GM23338 (cell line): ENCODE measurements around the gene VSTM5. TPM values are rescaled to one million over a fixed set of nuclear protein-coding genes. Genes with fewer than 3 reads are reported as not detected.

ENCODE experiments used
- ATAC-seq: fragments of 200-7000 bp; cut with Tn5 transposase; 3 replicates; pipeline ENCODE4 v1.9.1; 2020
- DNase-seq: peaks from one replicate; pipeline ENCODE4 v3.0.0-alpha.2; 2015; ENCODE audit warnings: low spot score
- H2AFZ ChIP-seq: fragments of 200-600 bp; sonication (generic); 2 replicates; pipeline ENCODE4 v1.8.0; 2016; ENCODE audit warnings: antibody characterized with exemption, mild to moderate bottlenecking, moderate library complexity
- H3F3A ChIP-seq: fragments of 200-600 bp; sonication (generic); replicated peaks from 2 replicates; pipeline ENCODE4 v1.8.0; 2017; ENCODE audit warnings: antibody characterized with exemption, mixed run types, low read depth
- H3K27ac ChIP-seq: fragments of 200-600 bp; sonication (generic); 2 replicates; pipeline ENCODE4 v1.6.1; 2016; ENCODE audit warnings: low read depth
- H3K27me3 ChIP-seq: fragments of 200-600 bp; sonication (generic); 2 replicates; pipeline ENCODE4 v1.8.0; 2016; ENCODE audit warnings: mild to moderate bottlenecking, mixed run types, moderate library complexity; ENCODE audit not compliant: insufficient read depth
- H3K36me3 ChIP-seq: fragments of 200-600 bp; sonication (generic); 2 replicates; pipeline ENCODE4 v1.8.0; 2016; ENCODE audit warnings: mild to moderate bottlenecking; ENCODE audit not compliant: insufficient read depth
- H3K4me1 ChIP-seq: fragments of 200-600 bp; sonication (generic); 2 replicates; pipeline ENCODE4 v1.8.0; 2016; ENCODE audit warnings: mild to moderate bottlenecking, moderate library complexity; ENCODE audit not compliant: insufficient read depth
- H3K4me2 ChIP-seq: fragments of 200-600 bp; sonication (generic); 2 replicates; pipeline ENCODE4 v1.7.1; 2017; ENCODE audit warnings: mixed run types
- H3K4me3 ChIP-seq: fragments of 200-600 bp; sonication (generic); 2 replicates; pipeline ENCODE4 v1.6.1; 2016; ENCODE audit warnings: mixed run types
- H3K79me2 ChIP-seq: fragments of 200-600 bp; sonication (generic); replicated peaks from 2 replicates; pipeline ENCODE4 v1.8.0; 2017; ENCODE audit warnings: mild to moderate bottlenecking; ENCODE audit not compliant: insufficient read depth
- H3K9me2 ChIP-seq: fragments of 200-600 bp; sonication (generic); 2 replicates; pipeline ENCODE4 v1.8.0; 2017; ENCODE audit not compliant: insufficient read depth
- H4K20me1 ChIP-seq: fragments of 200-600 bp; sonication (generic); replicated peaks from 2 replicates; pipeline ENCODE4 v1.8.0; 2017; ENCODE audit warnings: mild to moderate bottlenecking; ENCODE audit not compliant: insufficient read depth
- H3K27ac Mint-ChIP-seq: 2 replicates; pipeline ENCODE4 v1.8.0; 2020; ENCODE audit warnings: inconsistent platforms, mild to moderate bottlenecking, moderate library complexity, mixed read lengths
- H3K27me3 Mint-ChIP-seq: 3 replicates; pipeline ENCODE4 v1.8.0; 2022; ENCODE audit warnings: low read depth, mild to moderate bottlenecking, moderate library complexity, mixed read lengths, inconsistent platforms; ENCODE audit not compliant: insufficient read depth, poor library complexity
- H3K36me3 Mint-ChIP-seq: 3 replicates; pipeline ENCODE4 v1.8.0; 2021; ENCODE audit warnings: low read depth, mild to moderate bottlenecking, inconsistent platforms, moderate library complexity, mixed read lengths
- H3K4me1 Mint-ChIP-seq: 3 replicates; pipeline ENCODE4 v1.8.0; 2020; ENCODE audit warnings: mild to moderate bottlenecking, inconsistent platforms, mixed read lengths
- H3K4me3 Mint-ChIP-seq: 3 replicates; pipeline ENCODE4 v1.8.0; 2021; ENCODE audit warnings: moderate library complexity, mild to moderate bottlenecking, inconsistent platforms, mixed read lengths
- H3K9me3 Mint-ChIP-seq: 3 replicates; pipeline ENCODE4 v1.8.0; 2020; ENCODE audit warnings: moderate library complexity, mild to moderate bottlenecking, inconsistent platforms, mixed read lengths
- CREB1 ChIP-seq: fragments of 250-450 bp; sonication (Bioruptor Pico); IDR thresholded peaks from 2 replicates; pipeline ENCODE4 v1.5.0; 2020; ENCODE audit warnings: low read depth, mild to moderate bottlenecking, moderate library complexity
- EZH2 ChIP-seq: fragments of 200-600 bp; sonication (generic); IDR thresholded peaks from one replicate; pipeline ENCODE4 v1.8.0; 2017; ENCODE audit warnings: antibody characterized with exemption, mild to moderate bottlenecking, low read depth; ENCODE audit not compliant: unreplicated experiment
- EZH2phosphoT487 ChIP-seq: fragments of 200-600 bp; sonication (generic); IDR thresholded peaks from one replicate; pipeline ENCODE4 v1.8.1; 2018; ENCODE audit warnings: antibody characterized with exemption; ENCODE audit not compliant: unreplicated experiment
- NANOG ChIP-seq: IDR thresholded peaks from 2 replicates; pipeline ENCODE4 v1.6.1; 2016; ENCODE audit warnings: antibody characterized with exemption, borderline replicate concordance
- POLR2AphosphoS5 ChIP-seq: IDR thresholded peaks from 2 replicates; pipeline ENCODE4 v1.6.1; 2016; ENCODE audit warnings: antibody characterized with exemption, low read depth
- STAT1 ChIP-seq: IDR thresholded peaks from one replicate; pipeline ENCODE4 v1.6.1; 2016; ENCODE audit warnings: antibody characterized with exemption; ENCODE audit not compliant: unreplicated experiment
- ZNF114 ChIP-seq: fragments of 250-450 bp; sonication (Bioruptor Pico); IDR thresholded peaks from 2 replicates; pipeline ENCODE4 v1.5.0; 2020; ENCODE audit warnings: mild to moderate bottlenecking, moderate library complexity
- ZNF331 ChIP-seq: fragments of 250-450 bp; sonication (Bioruptor Pico); IDR thresholded peaks from 2 replicates; pipeline ENCODE4 v1.5.0; 2020; ENCODE audit warnings: low read depth, mild to moderate bottlenecking, moderate library complexity
- polyA plus RNA-seq: library from polyadenylated mRNA; unstranded; fragments of >200 nt; fragmentation: Nextera tagmentation; extraction: Ambion mirVana; gene quantifications from 2 replicates; pipeline ENCODE4 v1.2.1, GENCODE V29; 2016
- total RNA-seq: library from RNA; depleted of rRNA; stranded (reverse); fragments of >200 nt; shearing (Covaris generic); gene quantifications from 2 replicates; pipeline ENCODE4 v1.2.3, GENCODE V29; 2014
- TF ChIP-seq, protein P1 (sequence below): IDR thresholded peaks from 2 replicates; pipeline ENCODE4 v1.6.1; 2016; ENCODE audit warnings: antibody characterized with exemption
- TF ChIP-seq, protein P2 (sequence below), 2 experiments: fragments of 200-600 bp in 1 of 2; sonication (generic) in 1 of 2; conservative IDR thresholded peaks; 2 replicates each; pipeline versions ENCODE4 v1.5.1 to v1.6.1; 2016 to 2017; ENCODE audit warnings: antibody characterized with exemption in 2 of 2, low read depth in 2 of 2, mild to moderate bottlenecking in 2 of 2, moderate library complexity in 1 of 2
- TF ChIP-seq, protein P3 (sequence below): fragments of 250-450 bp; sonication (Bioruptor Pico); IDR thresholded peaks from 2 replicates; pipeline ENCODE4 v1.5.0; 2020; ENCODE audit warnings: mild to moderate bottlenecking, moderate library complexity

The VSTM5 gene
- total and polyA plus RNA-seq, 2 experiments from 2014 or later, result 0.21 to 0.66 TPM

DNA sequence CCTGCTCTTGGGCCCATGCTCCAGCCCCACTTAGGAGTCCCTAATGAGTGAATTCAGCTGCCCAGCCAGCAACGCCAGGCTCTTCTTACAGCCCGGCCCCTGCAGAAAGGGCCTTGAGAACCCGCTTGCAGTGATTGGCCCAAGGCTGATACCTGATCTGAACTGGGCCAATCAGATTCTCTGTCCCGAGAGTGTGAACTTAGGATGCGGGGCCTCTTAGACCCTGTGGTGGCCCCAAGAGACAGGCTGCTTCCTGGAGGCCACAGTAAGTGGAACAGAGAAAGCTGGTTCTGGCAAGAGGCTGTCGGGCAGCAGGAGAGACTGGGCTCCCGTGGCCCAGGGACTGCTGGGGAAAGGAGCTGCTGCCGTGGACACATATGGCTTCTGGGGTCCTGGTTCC, 11.5 kb downstream of the VSTM5 start:
- no peaks in the 10 kb centered on the region for H3F3A ChIP-seq
- H3K9me2 ChIP-seq, result no peaks in the 10 kb centered on the region
- Mint-ChIP-seq H3K36me3 (no peaks in the 10 kb centered on the region), H3K4me1 (peaks cover 4% of the 10 kb centered on the region; the same call in 1 of the 3 replicates), H3K27me3 (peaks cover 8% of the 10 kb centered on the region), H3K9me3 (no peaks in the 10 kb centered on the region), H3K27ac (no peak overlapping the region), H3K4me3 (no peak overlapping the region)
- no peaks in the 10 kb centered on the region for H3K27me3 ChIP-seq
- no peak overlapping the region for H3K27ac ChIP-seq
- TF ChIP-seq POLR2AphosphoS5, result no peak
- no peak overlapping the region for H3K4me2 ChIP-seq
- ATAC-seq (peak; percentile 64), DNase-seq (peak; percentile 27)
- no peaks in the 10 kb centered on the region for H3K4me1 ChIP-seq
- no peak overlapping the region for H3K4me3 ChIP-seq
- peak overlapping the region; percentile 59; the same call in 1 of the 2 replicates for H2AFZ ChIP-seq
- no peaks in the 10 kb centered on the region for H3K79me2 ChIP-seq
- H4K20me1 ChIP-seq, result no peaks in the 10 kb centered on the region
- no peaks in the 10 kb centered on the region for H3K36me3 ChIP-seq

DNA sequence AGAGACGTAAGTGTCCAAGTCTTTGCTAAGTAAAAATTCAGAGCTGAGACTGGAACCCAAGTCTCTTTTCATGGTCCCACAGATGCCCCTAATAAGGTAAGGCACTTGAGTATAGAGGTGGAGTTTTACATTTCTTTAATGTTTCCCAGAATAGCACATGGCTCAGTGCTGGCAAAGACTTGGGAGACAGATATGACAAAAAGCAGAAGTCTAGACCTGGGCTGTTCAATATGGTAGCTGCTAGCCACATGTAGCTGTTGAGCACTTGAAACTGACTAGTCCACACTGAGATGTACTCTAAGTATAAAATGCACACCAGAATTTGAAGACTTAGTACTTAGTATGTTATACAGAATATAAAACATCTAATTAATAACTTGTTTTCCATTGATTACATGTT, 17.6 kb downstream of the VSTM5 start:
- Mint-ChIP-seq H3K4me1 (peaks cover 6% of the 10 kb centered on the region; the same call in 1 of the 3 replicates), H3K27ac (no peak overlapping the region), H3K9me3 (no peaks in the 10 kb centered on the region), H3K27me3 (peaks cover 2% of the 10 kb centered on the region), H3K4me3 (no peak overlapping the region), H3K36me3 (no peaks in the 10 kb centered on the region)
- Histone ChIP-seq H2AFZ (no peak overlapping the region), H3K4me3 (no peak overlapping the region), H3K9me2 (no peaks in the 10 kb centered on the region), H3K27me3 (no peaks in the 10 kb centered on the region), H3K79me2 (no peaks in the 10 kb centered on the region), H3K36me3 (no peaks in the 10 kb centered on the region), H3K4me1 (no peaks in the 10 kb centered on the region), H3K27ac (no peak overlapping the region), H4K20me1 (no peaks in the 10 kb centered on the region), H3K4me2 (no peak overlapping the region), H3F3A (no peaks in the 10 kb centered on the region)
- DNase-seq (no peak), ATAC-seq (no peak)
- TF ChIP-seq ZNF114 (CRISPR knock-in tag) (no peak), EZH2phosphoT487 (no peak), ZNF331 (CRISPR knock-in tag) (no peak), POLR2AphosphoS5 (no peak), CREB1 (CRISPR knock-in tag) (no peak), NANOG (no peak), EZH2 (no peak), STAT1 (no peak)
- TF ChIP-seq, protein P1, sequence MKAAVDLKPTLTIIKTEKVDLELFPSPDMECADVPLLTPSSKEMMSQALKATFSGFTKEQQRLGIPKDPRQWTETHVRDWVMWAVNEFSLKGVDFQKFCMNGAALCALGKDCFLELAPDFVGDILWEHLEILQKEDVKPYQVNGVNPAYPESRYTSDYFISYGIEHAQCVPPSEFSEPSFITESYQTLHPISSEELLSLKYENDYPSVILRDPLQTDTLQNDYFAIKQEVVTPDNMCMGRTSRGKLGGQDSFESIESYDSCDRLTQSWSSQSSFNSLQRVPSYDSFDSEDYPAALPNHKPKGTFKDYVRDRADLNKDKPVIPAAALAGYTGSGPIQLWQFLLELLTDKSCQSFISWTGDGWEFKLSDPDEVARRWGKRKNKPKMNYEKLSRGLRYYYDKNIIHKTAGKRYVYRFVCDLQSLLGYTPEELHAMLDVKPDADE, result no peak
- TF ChIP-seq, protein P2, sequence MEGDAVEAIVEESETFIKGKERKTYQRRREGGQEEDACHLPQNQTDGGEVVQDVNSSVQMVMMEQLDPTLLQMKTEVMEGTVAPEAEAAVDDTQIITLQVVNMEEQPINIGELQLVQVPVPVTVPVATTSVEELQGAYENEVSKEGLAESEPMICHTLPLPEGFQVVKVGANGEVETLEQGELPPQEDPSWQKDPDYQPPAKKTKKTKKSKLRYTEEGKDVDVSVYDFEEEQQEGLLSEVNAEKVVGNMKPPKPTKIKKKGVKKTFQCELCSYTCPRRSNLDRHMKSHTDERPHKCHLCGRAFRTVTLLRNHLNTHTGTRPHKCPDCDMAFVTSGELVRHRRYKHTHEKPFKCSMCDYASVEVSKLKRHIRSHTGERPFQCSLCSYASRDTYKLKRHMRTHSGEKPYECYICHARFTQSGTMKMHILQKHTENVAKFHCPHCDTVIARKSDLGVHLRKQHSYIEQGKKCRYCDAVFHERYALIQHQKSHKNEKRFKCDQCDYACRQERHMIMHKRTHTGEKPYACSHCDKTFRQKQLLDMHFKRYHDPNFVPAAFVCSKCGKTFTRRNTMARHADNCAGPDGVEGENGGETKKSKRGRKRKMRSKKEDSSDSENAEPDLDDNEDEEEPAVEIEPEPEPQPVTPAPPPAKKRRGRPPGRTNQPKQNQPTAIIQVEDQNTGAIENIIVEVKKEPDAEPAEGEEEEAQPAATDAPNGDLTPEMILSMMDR (conservative IDR thresholded peaks at IDR 0.05; ENCODE audit: low read depth in 2 of 2), result no peak
- TF ChIP-seq, protein P3, sequence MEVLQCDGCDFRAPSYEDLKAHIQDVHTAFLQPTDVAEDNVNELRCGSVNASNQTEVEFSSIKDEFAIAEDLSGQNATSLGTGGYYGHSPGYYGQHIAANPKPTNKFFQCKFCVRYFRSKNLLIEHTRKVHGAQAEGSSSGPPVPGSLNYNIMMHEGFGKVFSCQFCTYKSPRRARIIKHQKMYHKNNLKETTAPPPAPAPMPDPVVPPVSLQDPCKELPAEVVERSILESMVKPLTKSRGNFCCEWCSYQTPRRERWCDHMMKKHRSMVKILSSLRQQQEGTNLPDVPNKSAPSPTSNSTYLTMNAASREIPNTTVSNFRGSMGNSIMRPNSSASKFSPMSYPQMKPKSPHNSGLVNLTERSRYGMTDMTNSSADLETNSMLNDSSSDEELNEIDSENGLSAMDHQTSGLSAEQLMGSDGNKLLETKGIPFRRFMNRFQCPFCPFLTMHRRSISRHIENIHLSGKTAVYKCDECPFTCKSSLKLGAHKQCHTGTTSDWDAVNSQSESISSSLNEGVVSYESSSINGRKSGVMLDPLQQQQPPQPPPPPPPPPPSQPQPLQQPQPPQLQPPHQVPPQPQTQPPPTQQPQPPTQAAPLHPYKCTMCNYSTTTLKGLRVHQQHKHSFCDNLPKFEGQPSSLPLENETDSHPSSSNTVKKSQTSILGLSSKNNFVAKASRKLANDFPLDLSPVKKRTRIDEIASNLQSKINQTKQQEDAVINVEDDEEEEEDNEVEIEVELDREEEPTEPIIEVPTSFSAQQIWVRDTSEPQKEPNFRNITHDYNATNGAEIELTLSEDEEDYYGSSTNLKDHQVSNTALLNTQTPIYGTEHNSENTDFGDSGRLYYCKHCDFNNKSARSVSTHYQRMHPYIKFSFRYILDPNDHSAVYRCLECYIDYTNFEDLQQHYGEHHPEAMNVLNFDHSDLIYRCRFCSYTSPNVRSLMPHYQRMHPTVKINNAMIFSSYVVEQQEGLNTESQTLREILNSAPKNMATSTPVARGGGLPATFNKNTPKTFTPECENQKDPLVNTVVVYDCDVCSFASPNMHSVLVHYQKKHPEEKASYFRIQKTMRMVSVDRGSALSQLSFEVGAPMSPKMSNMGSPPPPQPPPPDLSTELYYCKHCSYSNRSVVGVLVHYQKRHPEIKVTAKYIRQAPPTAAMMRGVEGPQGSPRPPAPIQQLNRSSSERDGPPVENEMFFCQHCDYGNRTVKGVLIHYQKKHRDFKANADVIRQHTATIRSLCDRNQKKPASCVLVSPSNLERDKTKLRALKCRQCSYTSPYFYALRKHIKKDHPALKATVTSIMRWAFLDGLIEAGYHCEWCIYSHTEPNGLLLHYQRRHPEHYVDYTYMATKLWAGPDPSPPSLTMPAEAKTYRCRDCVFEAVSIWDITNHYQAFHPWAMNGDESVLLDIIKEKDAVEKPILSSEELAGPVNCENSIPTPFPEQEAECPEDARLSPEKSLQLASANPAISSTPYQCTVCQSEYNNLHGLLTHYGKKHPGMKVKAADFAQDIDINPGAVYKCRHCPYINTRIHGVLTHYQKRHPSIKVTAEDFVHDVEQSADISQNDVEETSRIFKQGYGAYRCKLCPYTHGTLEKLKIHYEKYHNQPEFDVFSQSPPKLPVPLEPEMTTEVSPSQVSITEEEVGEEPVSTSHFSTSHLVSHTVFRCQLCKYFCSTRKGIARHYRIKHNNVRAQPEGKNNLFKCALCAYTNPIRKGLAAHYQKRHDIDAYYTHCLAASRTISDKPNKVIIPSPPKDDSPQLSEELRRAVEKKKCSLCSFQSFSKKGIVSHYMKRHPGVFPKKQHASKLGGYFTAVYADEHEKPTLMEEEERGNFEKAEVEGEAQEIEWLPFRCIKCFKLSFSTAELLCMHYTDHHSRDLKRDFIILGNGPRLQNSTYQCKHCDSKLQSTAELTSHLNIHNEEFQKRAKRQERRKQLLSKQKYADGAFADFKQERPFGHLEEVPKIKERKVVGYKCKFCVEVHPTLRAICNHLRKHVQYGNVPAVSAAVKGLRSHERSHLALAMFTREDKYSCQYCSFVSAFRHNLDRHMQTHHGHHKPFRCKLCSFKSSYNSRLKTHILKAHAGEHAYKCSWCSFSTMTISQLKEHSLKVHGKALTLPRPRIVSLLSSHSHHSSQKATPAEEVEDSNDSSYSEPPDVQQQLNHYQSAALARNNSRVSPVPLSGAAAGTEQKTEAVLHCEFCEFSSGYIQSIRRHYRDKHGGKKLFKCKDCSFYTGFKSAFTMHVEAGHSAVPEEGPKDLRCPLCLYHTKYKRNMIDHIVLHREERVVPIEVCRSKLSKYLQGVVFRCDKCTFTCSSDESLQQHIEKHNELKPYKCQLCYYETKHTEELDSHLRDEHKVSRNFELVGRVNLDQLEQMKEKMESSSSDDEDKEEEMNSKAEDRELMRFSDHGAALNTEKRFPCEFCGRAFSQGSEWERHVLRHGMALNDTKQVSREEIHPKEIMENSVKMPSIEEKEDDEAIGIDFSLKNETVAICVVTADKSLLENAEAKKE, result no peak
